B cell (primary cell): Measurements from ENCODE around the gene WDR7.

Experiments used
- CTCF ChIP-seq: fragments of 200-600 bp; IDR thresholded peaks from one replicate; pipeline ENCODE4 v1.8.0; 2022; ENCODE audit warnings: antibody characterized with exemption, mild to moderate bottlenecking
- EZH2 ChIP-seq: IDR thresholded peaks from 2 replicates; pipeline ENCODE4 v1.6.1; 2012; ENCODE audit warnings: borderline replicate concordance, low read depth, mild to moderate bottlenecking, moderate library complexity, low read length; ENCODE audit not compliant: insufficient read depth, poor library complexity, severe bottlenecking

- no peak for TF ChIP-seq CTCF
- TF ChIP-seq EZH2: no peak
Observed at GRCh38 chr18:57075716-57076400, 424.7 kb downstream of the WDR7 start.
